ENCODE data around the gene MMP8.

MMP8 gene

GRCh38 chr11:102727890-102728289 is 3.1 kb upstream of the MMP8 start:
- no peak for DNase-seq (ENCODE audit: low read depth in 2 of 2, low spot score in 1 of 2)

DNA sequence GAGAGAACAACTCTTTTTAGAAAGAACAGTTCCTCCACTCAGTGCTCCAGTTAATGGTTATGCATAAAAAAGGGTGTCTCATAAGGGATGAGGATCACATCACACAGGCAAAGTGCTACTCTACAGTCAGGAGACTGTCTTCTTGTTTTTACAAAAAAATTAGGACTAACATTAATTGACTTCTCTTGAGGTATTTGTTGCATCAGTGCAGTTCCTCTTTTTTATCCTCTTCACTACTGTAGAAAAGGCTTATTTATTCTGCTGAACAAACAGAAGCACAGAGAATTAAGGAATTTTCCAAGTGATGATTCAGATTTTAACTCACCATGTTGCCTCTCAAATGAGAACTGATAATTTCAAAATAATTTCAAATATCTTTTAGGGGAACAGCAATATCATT is 1.9 kb downstream of the MMP8 start:
- no peak for DNase-seq (ENCODE audit: low read depth in 2 of 2, low spot score in 1 of 2)

DNA sequence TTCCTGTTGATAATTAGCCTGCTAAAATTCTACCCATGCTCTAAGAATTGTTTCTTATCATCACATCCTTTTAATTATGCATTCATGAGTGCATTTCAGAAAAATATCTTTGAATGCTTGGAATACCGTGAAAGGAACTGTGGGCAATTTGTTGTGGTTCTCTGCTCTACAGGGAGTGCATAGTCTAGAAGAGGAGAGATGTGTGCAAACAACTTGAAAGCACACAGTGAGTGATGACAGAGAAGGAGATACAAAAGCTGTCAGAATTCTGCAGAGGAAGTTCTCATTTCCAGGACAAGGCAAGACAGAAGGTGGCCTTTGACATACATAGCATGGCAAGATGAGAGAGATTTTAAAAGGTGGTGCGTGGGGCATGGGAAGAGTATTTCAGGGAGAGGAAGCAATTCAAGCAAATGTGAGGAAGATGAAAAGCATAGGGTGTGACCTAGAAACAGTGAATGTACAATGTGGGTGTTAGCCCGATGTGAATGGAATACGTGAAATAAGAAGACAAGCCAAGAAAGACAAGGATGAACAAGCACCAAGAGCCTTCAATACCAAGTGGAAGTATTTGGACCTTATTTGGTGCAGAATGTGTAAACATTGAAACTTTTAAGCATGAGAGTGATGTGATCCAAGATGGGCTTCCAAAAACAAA is 5.0 kb downstream of the MMP8 start:
- DNase-seq (ENCODE audit: low read depth in 2 of 2, low spot score in 1 of 2) = no peak

DNA sequence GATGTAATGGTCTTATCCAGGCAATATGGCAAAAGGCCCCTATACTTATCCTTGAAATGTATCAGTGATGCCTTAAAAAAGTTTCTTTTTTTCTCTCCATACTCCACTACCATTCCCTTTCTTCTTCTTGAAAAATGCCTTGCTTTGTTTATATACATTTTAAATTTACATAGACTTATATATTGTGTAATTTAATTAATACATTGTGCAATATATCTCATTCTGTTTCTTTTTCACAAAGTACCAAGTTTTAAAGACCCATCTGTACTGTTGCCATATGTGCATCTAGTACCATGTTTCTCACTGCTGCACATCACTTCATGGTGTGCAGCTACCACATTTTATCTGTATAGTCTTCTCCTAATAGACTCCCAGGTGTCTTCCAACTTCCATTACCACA is 7.5 kb downstream of the MMP8 start:
- no peak for DNase-seq (ENCODE audit: low read depth in 2 of 2, low spot score in 1 of 2)

DNA sequence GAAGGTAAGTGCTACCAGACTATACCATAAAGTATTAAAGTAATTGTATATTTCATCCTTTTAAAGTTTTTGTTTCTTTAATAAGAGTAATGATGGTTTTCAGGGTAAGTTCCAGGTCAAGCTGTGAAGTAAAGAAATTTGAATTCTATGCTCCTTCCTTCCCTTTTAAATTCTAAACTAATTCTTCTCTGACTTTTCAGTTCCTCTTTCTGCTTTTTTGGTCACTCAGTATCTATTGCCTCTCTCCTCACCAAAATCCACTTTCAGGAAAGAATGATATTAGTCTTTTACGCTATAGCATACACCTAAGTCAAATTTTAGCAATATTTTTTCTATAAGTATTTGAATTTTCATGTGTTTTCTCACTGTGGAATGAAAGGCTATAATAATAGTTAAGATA is 8.2 kb downstream of the MMP8 start:
- no peak for DNase-seq (ENCODE audit: low read depth in 2 of 2, low spot score in 1 of 2)

DNA sequence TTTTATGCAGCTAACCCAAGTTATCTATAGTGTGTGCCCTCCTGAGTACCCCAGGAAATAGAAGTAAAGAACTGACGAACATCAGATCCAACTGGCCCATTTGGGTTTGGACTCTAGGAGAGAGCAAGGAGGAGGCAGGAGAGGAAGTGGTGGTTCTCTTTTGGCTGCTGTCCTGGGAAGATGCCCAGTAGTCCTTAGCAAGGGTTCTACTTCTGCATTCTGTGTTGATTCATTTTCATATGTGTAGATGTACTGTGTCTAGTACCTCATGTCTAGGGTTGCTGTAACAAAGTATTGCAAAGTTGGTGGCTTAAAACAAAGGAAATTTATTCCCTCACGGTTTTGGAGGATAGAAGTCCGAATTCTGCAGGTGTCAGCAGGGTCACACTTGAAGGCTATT is 12.6 kb downstream of the MMP8 start:
- no peak for DNase-seq (ENCODE audit: low read depth in 2 of 2, low spot score in 1 of 2)

GRCh38 chr11:102709201-102709945 is 15.4 kb downstream of the MMP8 start:
- DNase-seq (ENCODE audit: low read depth in 2 of 2, low spot score in 1 of 2) = no peak

DNA sequence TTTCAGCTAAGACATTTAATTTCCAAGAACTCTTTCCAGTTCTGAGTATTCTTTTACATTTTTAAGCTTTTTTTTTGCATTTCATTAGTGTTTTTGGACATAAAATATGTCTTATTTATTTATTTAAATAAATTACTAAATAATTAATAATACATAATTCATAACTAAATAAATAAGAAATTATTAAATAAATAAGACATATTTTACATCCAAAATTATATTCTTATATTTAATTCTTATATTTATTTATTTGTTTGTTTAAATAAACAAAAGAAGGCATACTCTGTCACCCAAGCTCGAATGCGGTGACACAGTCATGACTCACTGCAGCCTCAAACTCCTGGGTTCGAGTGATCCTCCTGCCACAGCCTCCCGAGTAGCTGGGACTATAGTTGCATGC is 16.1 kb downstream of the MMP8 start:
- no peak for DNase-seq (ENCODE audit: low read depth in 2 of 2, low spot score in 1 of 2)

- no peak for DNase-seq (ENCODE audit: low read depth in 2 of 2, low spot score in 1 of 2)
These were observed 19.1 kb downstream of the MMP8 start, which contains the start of gene MMP27 for GRCh38 chr11:102705626-102706025. MMP27 (minus strand) TSS chr11:102705769; CDS start chr11:102705714, 55 bp downstream.

DNA sequence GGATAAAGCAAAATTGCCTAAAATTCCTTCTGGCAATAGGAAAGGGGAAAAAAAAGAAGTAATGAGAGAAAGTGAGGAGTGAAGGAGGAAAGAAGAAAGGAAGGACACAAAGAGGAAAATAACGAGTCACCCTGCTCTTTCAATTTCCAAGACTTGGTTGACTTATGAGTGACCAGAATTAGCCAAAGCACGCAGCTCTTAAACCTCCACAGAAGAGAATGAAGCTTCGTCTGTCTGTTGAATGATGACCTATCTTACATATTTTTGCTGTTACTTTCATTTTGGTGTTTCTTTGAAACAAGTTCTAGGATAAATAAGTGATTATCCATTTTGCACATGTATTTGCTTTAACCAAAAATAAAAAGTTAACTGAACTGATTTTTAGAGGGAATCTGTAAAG is 19.9 kb downstream of the MMP8 start:
- no peak for DNase-seq (ENCODE audit: low read depth in 2 of 2, low spot score in 1 of 2)

DNA sequence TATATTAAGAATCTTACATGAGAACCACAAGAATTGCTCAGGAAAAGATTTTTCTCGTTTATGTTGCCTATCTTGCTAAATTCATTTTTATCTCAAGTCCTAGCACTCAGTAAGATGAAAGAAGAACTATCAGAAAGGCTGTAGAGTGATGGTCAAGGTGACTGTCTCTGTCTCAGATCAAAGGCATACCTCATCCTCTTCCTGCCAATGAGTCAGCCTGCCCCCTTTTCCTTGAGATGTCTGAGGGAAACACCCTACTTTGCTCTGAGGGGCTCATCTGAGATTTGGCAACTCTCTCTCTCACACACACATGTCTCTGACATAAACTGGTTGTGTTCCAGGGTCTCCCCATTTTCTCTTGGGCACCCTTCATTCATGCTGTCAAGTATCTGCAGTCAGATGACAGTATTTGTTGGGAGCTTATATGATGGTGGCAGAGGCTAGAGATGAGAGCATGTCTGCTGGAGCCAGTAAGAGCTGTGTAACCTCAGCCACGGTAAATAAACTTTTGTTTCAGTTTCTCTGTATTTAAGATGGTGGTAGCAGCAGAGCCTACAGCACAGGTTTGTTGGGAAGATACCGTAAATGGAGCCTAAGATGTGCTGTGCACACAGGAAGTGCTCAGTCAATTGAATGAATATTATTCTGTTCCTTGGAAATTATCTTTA is 20.8 kb downstream of the MMP8 start:
- DNase-seq (ENCODE audit: low read depth in 2 of 2, low spot score in 1 of 2) = no peak

DNA sequence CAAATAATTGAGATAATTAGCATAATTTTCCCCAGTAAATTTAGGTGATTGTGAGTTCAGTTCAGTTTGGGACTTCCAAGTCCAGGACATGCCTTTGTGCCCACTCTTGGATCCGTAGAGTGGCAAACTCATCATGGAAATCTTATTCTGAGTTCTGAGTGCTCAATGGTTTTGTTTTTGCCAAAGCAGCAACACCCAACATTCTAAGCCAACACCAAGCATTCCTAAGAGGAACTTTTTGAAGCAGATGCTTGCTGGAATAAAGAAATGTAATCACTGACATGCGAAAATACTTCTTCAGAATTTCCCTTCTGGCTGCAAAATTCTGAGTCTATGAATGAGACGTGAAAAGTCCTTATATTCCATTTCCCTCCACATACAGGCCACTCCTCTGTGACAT is 29.6 kb downstream of the MMP8 start:
- DNase-seq (ENCODE audit: low read depth in 2 of 2, low spot score in 1 of 2) = no peak

GRCh38 chr11:102685754-102686153 is 39.0 kb downstream of the MMP8 start:
- DNase-seq (ENCODE audit: low read depth in 2 of 2, low spot score in 1 of 2) = no peak

GRCh38 chr11:102685338-102685737 is 39.4 kb downstream of the MMP8 start:
- no peak for DNase-seq (ENCODE audit: low read depth in 2 of 2, low spot score in 1 of 2)

- no peak for DNase-seq (ENCODE audit: low read depth in 2 of 2, low spot score in 1 of 2)
These were observed 41.5 kb downstream of the MMP8 start for GRCh38 chr11:102683277-102683676.

- DNase-seq (ENCODE audit: low read depth in 2 of 2, low spot score in 1 of 2) = no peak
These were observed 43.8 kb downstream of the MMP8 start for GRCh38 chr11:102680945-102681344.

DNA sequence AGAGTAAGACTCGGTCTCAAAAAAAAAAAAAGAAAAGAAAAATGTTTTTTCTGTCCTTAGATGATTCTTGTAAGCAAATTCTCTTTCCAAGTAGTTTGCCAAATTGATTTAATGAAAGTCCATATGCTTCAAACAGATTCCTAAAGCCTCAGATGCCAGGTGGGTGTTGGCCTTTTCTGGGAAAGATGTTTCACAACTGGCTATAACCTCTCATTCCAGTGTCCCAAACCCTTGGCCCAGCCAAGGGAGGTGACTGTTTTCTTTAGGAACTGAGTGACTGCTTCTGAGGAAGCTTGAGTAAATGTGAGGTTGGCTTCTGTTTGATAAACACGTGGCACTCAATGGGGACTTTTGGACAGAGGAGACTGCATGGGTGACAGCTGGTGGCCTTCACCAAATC is 46.7 kb downstream of the MMP8 start:
- no peak for DNase-seq (ENCODE audit: low read depth in 2 of 2, low spot score in 1 of 2)

GRCh38 chr11:102676084-102676483 is 48.7 kb downstream of the MMP8 start:
- no peak for DNase-seq (ENCODE audit: low read depth in 2 of 2, low spot score in 1 of 2)

DNA sequence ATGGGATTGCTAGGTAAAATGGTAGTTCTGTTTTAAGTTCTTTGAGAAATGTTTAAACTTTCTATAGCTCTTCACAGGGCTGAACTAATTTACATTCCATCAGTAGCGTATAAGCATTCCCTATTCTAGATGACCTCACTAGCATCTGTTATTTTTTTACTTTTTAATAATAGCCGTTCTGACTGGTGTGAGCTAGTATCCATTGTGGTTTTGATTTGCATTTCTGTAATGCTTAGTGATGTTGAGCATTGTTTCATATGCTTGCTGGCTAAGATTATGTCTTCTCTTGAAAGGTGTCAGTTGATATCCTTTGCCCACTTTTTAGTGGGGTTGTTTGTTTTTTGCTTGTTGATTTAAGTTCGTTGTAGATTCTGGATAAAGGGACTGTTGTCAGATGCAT is 55.1 kb downstream of the MMP8 start:
- no peak for DNase-seq (ENCODE audit: low read depth in 2 of 2, low spot score in 1 of 2)

- DNase-seq (ENCODE audit: low read depth in 2 of 2, low spot score in 1 of 2) = no peak
These were observed 58.3 kb downstream of the MMP8 start for GRCh38 chr11:102666331-102666957.

DNA sequence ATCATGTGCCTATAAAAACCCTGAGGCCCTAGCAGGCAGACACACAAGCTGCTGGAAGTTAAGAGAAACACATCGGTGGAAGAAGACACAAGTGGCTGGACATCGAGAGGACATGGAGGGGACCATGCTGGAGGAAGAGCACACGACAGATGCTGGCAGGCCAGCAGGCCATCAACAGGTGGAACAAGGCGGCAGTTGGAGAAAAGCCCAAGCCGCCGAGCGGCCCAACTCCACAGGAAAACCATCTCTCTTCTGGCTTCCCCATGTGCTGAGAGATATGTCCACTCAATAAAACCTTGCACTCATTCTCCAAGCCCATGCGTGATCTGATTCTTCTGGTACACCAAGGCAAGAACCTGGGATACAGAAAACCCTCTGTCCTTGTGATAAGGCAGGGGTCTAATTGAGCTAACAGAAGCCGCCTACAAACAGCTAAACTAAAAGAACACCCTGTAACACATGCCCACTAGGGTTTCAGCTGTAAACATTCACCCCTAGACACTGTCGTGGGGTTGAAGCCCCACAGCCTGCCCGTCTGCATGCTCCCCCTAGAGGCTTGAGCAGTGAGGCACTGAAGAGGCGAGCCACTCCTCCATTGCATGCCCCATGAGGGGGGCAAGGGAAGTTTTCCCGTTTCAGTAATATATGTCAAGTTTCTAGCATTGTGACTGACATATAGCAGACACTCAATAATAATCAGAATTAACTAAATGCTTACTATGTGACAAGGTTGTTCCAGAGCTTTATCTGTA is 60.6 kb downstream of the MMP8 start:
- no peak for DNase-seq (ENCODE audit: low read depth in 2 of 2, low spot score in 1 of 2)
